Fibroblast of skin of scalp (primary cell): Measurements from ENCODE around the gene DDI2.
"Not testable (repeated sequence)": the region's sequence is repeated elsewhere in the genome, so short reads cannot be mapped to it uniquely, and the experiment has no call there.

Source experiments
- DNase-seq: peaks from one replicate; pipeline ENCODE4 v3.0.0-alpha.2; 2013

Gene DDI2

GRCh38 chr1:15637826-15638225 is 20.6 kb downstream of the DDI2 start:
- DNase-seq, result no peak

DNA sequence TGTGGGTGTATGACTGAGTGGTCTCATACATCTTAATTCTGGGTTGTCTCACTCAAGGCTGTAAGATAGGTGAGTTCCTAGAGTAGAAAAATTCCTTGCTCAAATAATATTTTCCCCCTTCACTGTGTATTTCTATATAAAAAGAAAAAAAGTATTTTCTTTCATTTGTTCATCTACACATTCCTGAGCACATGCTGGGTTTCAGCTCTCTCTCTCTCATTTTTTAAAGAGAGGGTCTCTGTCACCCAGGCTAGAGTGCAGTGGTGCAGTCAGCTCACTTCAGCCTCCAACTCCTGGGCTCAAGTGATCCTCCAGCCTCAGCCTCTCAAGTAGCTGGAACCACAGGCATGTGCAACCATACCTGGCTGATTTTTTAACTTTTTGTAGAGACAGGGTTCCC is 22.0 kb downstream of the DDI2 start:
- no peak for DNase-seq

GRCh38 chr1:15639931-15640330 is 22.7 kb downstream of the DDI2 start:
- no peak for DNase-seq

GRCh38 chr1:15640667-15641066 is 23.4 kb downstream of the DDI2 start:
- DNase-seq, result no peak

GRCh38 chr1:15649937-15650336 is 32.7 kb downstream of the DDI2 start:
- no peak for DNase-seq

GRCh38 chr1:15650433-15650832 is 33.2 kb downstream of the DDI2 start:
- peak; percentile 6 for DNase-seq

GRCh38 chr1:15652130-15652529 is 34.9 kb downstream of the DDI2 start:
- DNase-seq, result not testable (repeated sequence)

DNA sequence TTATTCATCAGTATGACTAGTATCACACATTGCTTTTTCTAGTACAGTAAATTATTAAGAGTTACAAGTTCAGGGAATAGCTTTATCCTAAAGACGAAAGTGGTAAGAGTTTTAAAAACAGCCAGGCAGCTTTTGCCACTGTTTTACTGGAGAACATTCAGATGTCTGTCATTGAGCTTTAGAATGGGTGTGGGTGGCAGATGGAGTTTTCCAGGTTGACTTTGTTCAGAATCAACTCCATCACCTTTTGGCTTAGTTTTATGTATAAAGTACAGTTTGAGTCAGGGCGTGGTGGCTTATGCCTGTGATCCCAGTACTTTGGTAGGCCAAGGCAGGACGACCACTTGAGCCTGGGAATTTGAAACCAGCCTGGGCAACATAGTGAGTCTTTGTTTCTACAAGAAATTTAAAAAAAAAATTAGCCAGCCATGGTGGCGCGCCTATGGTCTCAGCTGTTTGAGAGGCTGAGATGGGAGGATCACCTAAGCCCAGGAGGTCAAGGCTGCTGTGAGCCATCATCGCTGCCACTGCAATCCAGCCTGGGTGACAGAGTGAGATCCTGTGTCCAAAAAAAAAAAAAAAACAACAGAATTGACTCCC is 36.9 kb downstream of the DDI2 start:
- no peak for DNase-seq

DNA sequence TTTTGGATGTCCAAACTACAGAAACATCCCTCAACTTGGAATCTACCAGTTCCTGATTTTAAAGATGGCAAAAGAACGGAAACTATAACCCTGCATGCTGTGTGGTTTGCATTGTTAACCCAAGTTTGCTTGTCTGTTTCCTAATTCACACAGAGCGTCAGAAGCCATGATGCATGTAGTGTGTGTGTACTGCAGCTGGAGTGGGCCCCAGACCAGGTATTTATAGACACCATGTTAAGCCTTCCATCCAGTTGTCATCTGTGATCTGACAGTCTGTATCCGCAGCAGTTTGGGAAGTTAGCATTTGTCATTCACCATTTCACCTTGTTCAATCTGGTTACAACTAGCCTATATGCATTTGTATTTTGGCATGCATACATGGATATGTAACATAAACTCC is 39.2 kb downstream of the DDI2 start:
- DNase-seq, result no peak

- DNase-seq, result no peak
These were observed 39.8 kb downstream of the DDI2 start for GRCh38 chr1:15657021-15657420.

DNA sequence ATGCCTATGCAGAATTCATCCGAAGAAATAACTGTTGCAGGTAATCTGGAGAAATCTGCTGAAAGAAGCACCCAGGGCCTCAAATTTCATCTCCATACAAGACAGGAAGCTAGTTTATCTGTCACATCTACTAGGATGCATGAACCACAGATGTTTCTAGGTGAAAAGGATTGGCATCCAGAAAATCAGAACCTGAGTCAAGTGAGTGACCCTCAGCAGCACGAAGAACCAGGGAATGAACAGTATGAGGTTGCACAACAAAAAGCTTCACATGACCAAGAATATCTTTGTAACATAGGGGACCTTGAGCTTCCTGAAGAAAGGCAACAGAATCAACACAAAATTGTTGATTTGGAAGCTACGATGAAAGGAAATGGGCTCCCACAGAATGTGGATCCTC is 42.9 kb downstream of the DDI2 start:
- DNase-seq, result no peak

- no peak for DNase-seq
These were observed 45.2 kb downstream of the DDI2 start for GRCh38 chr1:15662477-15662876.

DNA sequence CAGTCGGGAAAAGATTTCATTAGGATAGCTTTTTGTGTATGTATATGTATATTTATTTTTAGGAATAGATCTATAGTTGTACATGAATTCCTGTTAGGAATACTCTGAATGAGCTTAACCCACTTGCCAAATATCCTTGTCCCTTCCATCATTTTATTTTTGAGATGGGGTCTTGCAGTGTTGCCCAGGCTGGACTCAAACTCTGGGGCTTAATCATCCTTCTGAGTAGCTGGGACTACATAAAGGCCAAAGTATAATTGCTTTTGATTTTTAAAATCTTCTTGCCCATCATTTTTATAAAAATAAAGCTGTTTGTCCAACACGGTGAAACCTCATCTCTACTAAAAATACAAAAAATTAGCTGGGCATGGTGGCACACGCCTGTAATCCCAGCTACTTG is 46.7 kb downstream of the DDI2 start:
- DNase-seq, result no peak

DNA sequence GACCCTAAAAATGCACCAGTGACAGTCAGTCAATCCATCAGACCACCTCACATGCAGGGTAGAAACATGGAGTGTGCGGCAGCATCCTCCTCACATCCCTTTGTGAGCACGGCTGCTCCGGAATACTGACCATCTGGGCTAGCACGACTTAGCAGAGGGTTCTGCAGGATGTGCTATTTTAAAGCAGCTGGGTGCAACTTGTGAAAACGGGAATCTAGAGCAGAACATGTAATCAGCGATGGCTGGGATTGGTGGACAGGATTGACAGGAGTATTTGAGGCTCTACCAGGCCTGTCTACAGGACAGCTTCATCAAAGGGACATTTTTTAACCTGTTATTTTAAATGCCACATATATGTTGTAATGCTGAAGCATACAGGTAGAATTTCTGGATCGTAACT is 50.1 kb downstream of the DDI2 start:
- no peak for DNase-seq

GRCh38 chr1:15668089-15668754 is 51.0 kb downstream of the DDI2 start:
- no peak for DNase-seq

GRCh38 chr1:15669074-15669473 is 51.8 kb downstream of the DDI2 start:
- no peak for DNase-seq

DNA sequence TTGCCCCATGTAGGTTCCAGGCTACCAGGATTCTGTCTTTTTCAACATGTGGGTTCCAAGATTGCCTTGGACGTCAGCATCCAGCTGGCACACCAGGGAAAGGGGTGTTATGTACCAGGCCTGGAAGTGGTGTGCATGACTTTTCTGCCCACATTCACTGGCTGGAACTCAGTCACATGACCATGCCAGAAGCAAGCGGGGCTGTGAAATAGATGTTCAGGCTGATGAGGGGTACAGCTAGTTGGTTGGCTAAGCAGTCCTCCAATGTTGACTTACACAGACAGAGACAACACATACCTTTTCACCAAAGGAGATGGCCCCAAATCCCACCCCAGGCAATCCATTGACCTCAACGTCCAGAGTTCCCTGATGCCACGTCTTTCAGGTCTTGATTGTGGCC is 52.6 kb downstream of the DDI2 start:
- no peak for DNase-seq

GRCh38 chr1:15671430-15671829 is 54.2 kb downstream of the DDI2 start:
- DNase-seq, result no peak

- DNase-seq, result no peak
These were observed 57.3 kb downstream of the DDI2 start for GRCh38 chr1:15674386-15675159.

- DNase-seq, result no peak
These were observed 58.8 kb downstream of the DDI2 start for GRCh38 chr1:15676010-15676409.

- DNase-seq, result no peak
These were observed 59.7 kb downstream of the DDI2 start for GRCh38 chr1:15676688-15677661.

DNA sequence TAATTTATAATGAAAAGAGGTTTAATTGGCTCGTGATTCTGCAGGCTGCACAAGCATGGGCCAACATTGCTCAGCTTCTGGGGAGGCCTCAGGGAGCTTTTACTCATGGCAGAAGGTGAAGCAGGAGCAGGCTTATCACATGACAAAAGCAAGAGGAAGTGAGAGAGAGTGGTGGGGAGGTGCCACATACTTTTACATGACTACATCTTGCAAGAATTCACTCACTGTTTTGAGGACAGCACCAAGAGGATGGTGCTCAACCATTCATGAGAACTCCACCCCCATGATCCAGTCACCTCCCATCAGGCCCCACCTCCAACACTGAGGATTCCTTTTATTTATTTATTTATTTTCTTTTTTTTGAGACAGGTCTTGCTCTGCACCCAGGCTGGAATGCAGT is 61.3 kb downstream of the DDI2 start:
- peak; percentile 85 for DNase-seq

GRCh38 chr1:15680131-15680530 is 62.9 kb downstream of the DDI2 start:
- DNase-seq, result peak; percentile 56
